ENCODE results near the gene TXNRD2. TPM values are rescaled to one million over a fixed set of nuclear protein-coding genes. Genes with fewer than 3 reads are reported as not detected.

Gene TXNRD2
- total RNA-seq, 3 donors from 2014 or later (not counting 1 experiment from before 2014, with no cell fraction given): 23.5 to 37.3 (median 24.4) TPM

DNA sequence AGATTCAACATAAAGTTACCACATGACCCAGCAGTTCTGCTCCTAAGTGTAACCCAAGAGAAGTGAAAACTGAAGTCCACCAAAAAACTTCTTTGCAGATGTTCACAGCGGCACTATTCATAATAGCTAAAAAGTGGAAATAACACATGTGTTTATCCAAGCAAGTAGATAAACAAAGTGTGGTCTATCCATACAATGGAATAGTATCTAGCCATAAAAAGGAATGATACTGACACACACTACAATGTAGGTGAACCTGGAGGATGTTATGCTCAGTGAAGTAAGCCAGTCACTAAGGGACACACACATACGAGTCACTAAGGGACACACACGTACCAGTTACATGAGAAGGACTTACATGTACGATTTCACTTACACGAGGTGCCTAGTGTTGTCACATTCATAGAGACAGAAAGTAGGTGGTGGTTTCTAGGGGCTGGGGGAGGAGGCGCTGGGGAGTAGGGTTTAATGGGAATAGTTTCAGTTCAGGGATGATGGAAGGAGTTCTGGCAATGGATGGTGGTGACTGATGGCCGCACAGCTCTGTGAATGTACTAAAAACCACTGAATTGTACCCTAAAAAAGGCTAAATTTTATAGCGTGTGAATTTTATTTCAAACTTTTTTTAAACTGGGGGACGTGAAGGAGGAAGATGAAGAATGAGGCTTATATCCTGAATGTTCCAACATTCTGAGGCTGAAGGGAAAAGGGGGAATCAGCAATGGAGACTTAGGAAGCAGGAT, 27.2 kb downstream of the TXNRD2 start:
- DNase-seq: no peak
- H3K4me1 ChIP-seq (ENCODE audit: control insufficient read depth, insufficient read depth, low read length): no peaks in the 10 kb centered on the region
- no peak overlapping the region for H3K27ac Mint-ChIP-seq
- TF ChIP-seq, protein P1, sequence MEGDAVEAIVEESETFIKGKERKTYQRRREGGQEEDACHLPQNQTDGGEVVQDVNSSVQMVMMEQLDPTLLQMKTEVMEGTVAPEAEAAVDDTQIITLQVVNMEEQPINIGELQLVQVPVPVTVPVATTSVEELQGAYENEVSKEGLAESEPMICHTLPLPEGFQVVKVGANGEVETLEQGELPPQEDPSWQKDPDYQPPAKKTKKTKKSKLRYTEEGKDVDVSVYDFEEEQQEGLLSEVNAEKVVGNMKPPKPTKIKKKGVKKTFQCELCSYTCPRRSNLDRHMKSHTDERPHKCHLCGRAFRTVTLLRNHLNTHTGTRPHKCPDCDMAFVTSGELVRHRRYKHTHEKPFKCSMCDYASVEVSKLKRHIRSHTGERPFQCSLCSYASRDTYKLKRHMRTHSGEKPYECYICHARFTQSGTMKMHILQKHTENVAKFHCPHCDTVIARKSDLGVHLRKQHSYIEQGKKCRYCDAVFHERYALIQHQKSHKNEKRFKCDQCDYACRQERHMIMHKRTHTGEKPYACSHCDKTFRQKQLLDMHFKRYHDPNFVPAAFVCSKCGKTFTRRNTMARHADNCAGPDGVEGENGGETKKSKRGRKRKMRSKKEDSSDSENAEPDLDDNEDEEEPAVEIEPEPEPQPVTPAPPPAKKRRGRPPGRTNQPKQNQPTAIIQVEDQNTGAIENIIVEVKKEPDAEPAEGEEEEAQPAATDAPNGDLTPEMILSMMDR (IDR thresholded peaks at IDR 0.05): no peak
- H3K9me3 Mint-ChIP-seq: no peaks in the 10 kb centered on the region
- ATAC-seq: no peak
- no peak overlapping the region for H3K4me3 Mint-ChIP-seq
- no peaks in the 10 kb centered on the region for H3K27me3 ChIP-seq (ENCODE audit: control insufficient read depth, insufficient read depth, low read length)
- WGBS (ENCODE audit: insufficient coverage): 97% methylated on average over 9 of the region's 9 CpGs
- intact Hi-C loops (cut with micrococcal nuclease): no loop called here
- peaks cover 13% of the 10 kb centered on the region for H3K36me3 Mint-ChIP-seq
- no peaks in the 10 kb centered on the region for H3K27me3 Mint-ChIP-seq (ENCODE audit: low read depth in 2 of 2)
- no peaks in the 10 kb centered on the region for H3K9me3 ChIP-seq (ENCODE audit: control insufficient read depth, insufficient read depth, low read length)
- peaks cover 6 to 8% of the 10 kb centered on the region in 2 donors for H3K4me1 Mint-ChIP-seq
- H3K4me3 ChIP-seq (ENCODE audit: low read length): no peak overlapping the region
- H3K36me3 ChIP-seq (ENCODE audit: control insufficient read depth, insufficient read depth, low read length): peaks cover 50% of the 10 kb centered on the region
- no peak overlapping the region for H3K27ac ChIP-seq (ENCODE audit: low read length)

DNA sequence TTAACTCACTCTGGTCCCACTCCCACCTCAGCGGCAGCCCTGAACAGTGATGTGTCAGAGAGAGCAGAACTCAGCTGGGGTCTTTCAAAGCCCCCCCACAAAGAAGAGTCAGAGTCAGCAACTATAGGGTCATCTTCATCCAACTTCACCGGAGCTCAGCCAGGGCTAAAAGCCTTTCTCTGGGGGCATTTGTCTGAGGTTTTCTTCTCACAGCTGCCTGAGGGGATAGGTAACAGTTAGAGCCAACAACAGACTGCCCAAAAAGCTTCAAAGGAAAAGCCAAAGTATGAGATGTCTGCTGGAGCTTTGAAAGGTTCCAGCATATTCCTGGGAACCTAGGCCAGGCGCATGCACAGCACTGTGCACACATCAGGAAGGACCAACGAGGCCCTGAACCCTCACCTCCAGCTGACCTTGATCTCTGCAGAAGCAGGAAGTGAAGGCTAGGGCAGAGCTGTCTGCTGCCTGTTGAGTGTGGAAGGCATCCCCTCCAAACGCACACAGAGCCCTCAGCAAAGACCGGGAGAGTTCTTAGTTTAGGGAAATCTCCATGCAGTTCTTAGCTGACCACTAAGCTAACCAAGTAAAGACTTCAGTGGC, 28.2 kb downstream of the TXNRD2 start:
- Mint-ChIP-seq H3K4me3 (no peak overlapping the region), H3K9me3 (no peaks in the 10 kb centered on the region), H3K4me1 (peaks cover 6 to 8% of the 10 kb centered on the region in 2 donors), H3K27me3 (ENCODE audit: low read depth in 2 of 2) (no peaks in the 10 kb centered on the region), H3K36me3 (peaks cover 13% of the 10 kb centered on the region), H3K27ac (no peak overlapping the region)
- intact Hi-C loops (cut with micrococcal nuclease): no loop called here
- H3K4me1 ChIP-seq (ENCODE audit: control insufficient read depth, insufficient read depth, low read length): no peaks in the 10 kb centered on the region
- no peaks in the 10 kb centered on the region for H3K27me3 ChIP-seq (ENCODE audit: control insufficient read depth, insufficient read depth, low read length)
- WGBS (ENCODE audit: insufficient coverage): 91% methylated on average over 5 of the region's 6 CpGs
- H3K9me3 ChIP-seq (ENCODE audit: control insufficient read depth, insufficient read depth, low read length): no peaks in the 10 kb centered on the region
- no peak overlapping the region for H3K27ac ChIP-seq (ENCODE audit: low read length)
- H3K4me3 ChIP-seq (ENCODE audit: low read length): no peak overlapping the region
- peaks cover 47% of the 10 kb centered on the region for H3K36me3 ChIP-seq (ENCODE audit: control insufficient read depth, insufficient read depth, low read length)
- ATAC-seq (no peak), DNase-seq (no peak)
- TF ChIP-seq, protein P1 (IDR thresholded peaks at IDR 0.05): no peak

GRCh38 chr22:19912271-19912999, 29.2 kb downstream of the TXNRD2 start:
- Mint-ChIP-seq H3K9me3 (no peaks in the 10 kb centered on the region), H3K36me3 (peaks cover 13% of the 10 kb centered on the region), H3K4me1 (peaks cover 6 to 8% of the 10 kb centered on the region in 2 donors), H3K27ac (no peak overlapping the region), H3K4me3 (no peak overlapping the region), H3K27me3 (ENCODE audit: low read depth in 2 of 2) (no peaks in the 10 kb centered on the region)
- Histone ChIP-seq H3K27me3 (ENCODE audit: control insufficient read depth, insufficient read depth, low read length) (no peaks in the 10 kb centered on the region), H3K27ac (ENCODE audit: low read length) (no peak overlapping the region), H3K9me3 (ENCODE audit: control insufficient read depth, insufficient read depth, low read length) (no peaks in the 10 kb centered on the region), H3K4me3 (ENCODE audit: low read length) (no peak overlapping the region), H3K4me1 (ENCODE audit: control insufficient read depth, insufficient read depth, low read length) (no peaks in the 10 kb centered on the region), H3K36me3 (ENCODE audit: control insufficient read depth, insufficient read depth, low read length) (peaks cover 41% of the 10 kb centered on the region)
- DNase-seq (no peak), ATAC-seq (no peak)
- 95% methylated on average over 20 of the region's 20 CpGs for WGBS (ENCODE audit: insufficient coverage)
- intact Hi-C loops (cut with micrococcal nuclease): no loop called here
- TF ChIP-seq, protein P1 (IDR thresholded peaks at IDR 0.05): no peak
